Tibial artery (tissue), 4 donors: ENCODE results near the gene PTPRG.

ENCODE experiments used
- DNase-seq, 2 donors: peaks; one replicate each; pipeline ENCODE4 v3.0.0-alpha.2; 2019
- H3K27ac ChIP-seq, 2 donors: fragments of 200-600 bp; sonication (generic) in 1 of 2; 1 replicate in 1 of 2; 2 replicates in 1 of 2; pipeline ENCODE4 v1.5.1; 2018 to 2019; ENCODE audit warnings: mild to moderate bottlenecking in 1 of 2
- H3K27me3 ChIP-seq, 2 donors: fragments of 200-600 bp; sonication (generic) in 1 of 2; one replicate each; pipeline versions ENCODE4 v1.5.1 to v1.6.0; 2016 to 2019
- H3K36me3 ChIP-seq, 3 donors: fragments of 200-600 bp; sonication (generic) in 2 of 3; one replicate each; pipeline ENCODE4 v1.5.1; 2016 to 2019; ENCODE audit warnings: mild to moderate bottlenecking in 2 of 3
- H3K4me1 ChIP-seq, 4 donors: fragments of 200-600 bp; sonication (generic) in 2 of 4; 1 replicate in 3 of 4; 2 replicates in 1 of 4; pipeline ENCODE4 v1.5.1; 2016 to 2019
- H3K4me3 ChIP-seq, 2 donors: fragments of 200-600 bp; sonication (generic) in 1 of 2; 1 replicate in 1 of 2; 2 replicates in 1 of 2; pipeline ENCODE4 v1.5.1; 2018 to 2019; ENCODE audit warnings: mild to moderate bottlenecking in 2 of 2
- H3K9me3 ChIP-seq, 3 donors: fragments of 200-600 bp; sonication (generic) in 1 of 3; one replicate each; pipeline ENCODE4 v1.5.1; 2016 to 2019
- intact Hi-C: fragments of 100-400 bp; cut with DNase I; formaldehyde crosslinking; loops from one replicate; pipeline ENCODE4 v1.15.0; 2023; ENCODE audit warnings: low total_unique reads
- TF ChIP-seq, protein P1 (sequence below), 2 experiments: fragments of 200-600 bp in 1 of 2; fragments of 450-650 bp in 1 of 2; IDR thresholded peaks; one replicate each; pipeline ENCODE4 v1.5.1; 2017 to 2019; ENCODE audit warnings: antibody characterized with exemption in 2 of 2, mild to moderate bottlenecking in 1 of 2, moderate library complexity in 1 of 2

Gene PTPRG

DNA sequence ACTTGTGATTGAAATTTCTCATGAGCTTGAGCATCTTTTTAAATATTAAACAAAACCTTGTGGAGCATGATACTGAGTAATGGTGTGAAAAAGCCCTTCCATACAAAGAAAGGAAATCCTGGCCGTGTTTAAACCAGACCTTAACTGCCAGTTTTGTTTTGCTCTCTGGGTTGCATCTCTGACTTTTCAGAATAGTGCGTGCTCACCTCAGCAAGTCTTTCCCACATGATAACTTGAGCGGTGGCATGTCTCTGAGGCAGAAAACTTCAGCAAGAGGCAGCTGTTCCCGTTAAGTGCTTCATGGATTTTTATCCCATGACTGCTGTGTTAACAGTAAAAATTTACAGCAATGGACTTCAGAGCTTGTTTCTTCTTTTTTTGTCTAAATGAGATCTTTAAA lies 418.7 kb downstream of the PTPRG start:
- no peak for DNase-seq

GRCh38 chr3:61981060-61981459 lies 419.7 kb downstream of the PTPRG start:
- Histone ChIP-seq H3K4me1 (peaks cover 0 to 40% (median 8%) of the 10 kb centered on the region in 4 donors), H3K27ac (no peak overlapping the region), H3K9me3 (no peaks in the 10 kb centered on the region), H3K36me3 (no peaks in the 10 kb centered on the region), H3K27me3 (no peaks in the 10 kb centered on the region), H3K4me3 (no peak overlapping the region)
- intact Hi-C loops, result no loop called here
- no peak for DNase-seq
- TF ChIP-seq, protein P1, sequence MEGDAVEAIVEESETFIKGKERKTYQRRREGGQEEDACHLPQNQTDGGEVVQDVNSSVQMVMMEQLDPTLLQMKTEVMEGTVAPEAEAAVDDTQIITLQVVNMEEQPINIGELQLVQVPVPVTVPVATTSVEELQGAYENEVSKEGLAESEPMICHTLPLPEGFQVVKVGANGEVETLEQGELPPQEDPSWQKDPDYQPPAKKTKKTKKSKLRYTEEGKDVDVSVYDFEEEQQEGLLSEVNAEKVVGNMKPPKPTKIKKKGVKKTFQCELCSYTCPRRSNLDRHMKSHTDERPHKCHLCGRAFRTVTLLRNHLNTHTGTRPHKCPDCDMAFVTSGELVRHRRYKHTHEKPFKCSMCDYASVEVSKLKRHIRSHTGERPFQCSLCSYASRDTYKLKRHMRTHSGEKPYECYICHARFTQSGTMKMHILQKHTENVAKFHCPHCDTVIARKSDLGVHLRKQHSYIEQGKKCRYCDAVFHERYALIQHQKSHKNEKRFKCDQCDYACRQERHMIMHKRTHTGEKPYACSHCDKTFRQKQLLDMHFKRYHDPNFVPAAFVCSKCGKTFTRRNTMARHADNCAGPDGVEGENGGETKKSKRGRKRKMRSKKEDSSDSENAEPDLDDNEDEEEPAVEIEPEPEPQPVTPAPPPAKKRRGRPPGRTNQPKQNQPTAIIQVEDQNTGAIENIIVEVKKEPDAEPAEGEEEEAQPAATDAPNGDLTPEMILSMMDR (IDR thresholded peaks at IDR 0.05), result no peak

More for the DNA sequence above, 418.7 kb downstream of the PTPRG start:
- no peak overlapping the region for H3K27ac ChIP-seq
- H3K36me3 ChIP-seq, result no peaks in the 10 kb centered on the region
- no peaks in the 10 kb centered on the region for H3K9me3 ChIP-seq
- no peaks in the 10 kb centered on the region for H3K27me3 ChIP-seq
- no peak overlapping the region for H3K4me3 ChIP-seq
- intact Hi-C loops, result no loop called here
- peaks cover 0 to 46% (median 9%) of the 10 kb centered on the region in 4 donors for H3K4me1 ChIP-seq
- TF ChIP-seq, protein P1 (IDR thresholded peaks at IDR 0.05), result no peak

GRCh38 chr3:61983479-61983878 lies 422.1 kb downstream of the PTPRG start:
- no peaks in the 10 kb centered on the region for H3K27me3 ChIP-seq
- intact Hi-C loops, result no loop called here
- TF ChIP-seq, protein P1 (IDR thresholded peaks at IDR 0.05), result no peak

GRCh38 chr3:61985020-61985419 lies 423.6 kb downstream of the PTPRG start:
- Histone ChIP-seq H3K36me3 (no peaks in the 10 kb centered on the region), H3K27me3 (no peaks in the 10 kb centered on the region), H3K27ac (no peak overlapping the region), H3K4me3 (no peak overlapping the region), H3K4me1 (peaks cover 0 to 23% (median 9%) of the 10 kb centered on the region in 4 donors), H3K9me3 (no peaks in the 10 kb centered on the region)
- intact Hi-C loops, result no loop called here
- TF ChIP-seq, protein P1 (IDR thresholded peaks at IDR 0.05), result no peak
- DNase-seq, result no peak

More at GRCh38 chr3:61983479-61983878, 422.1 kb downstream of the PTPRG start:
- no peak for DNase-seq
- no peak overlapping the region for H3K4me3 ChIP-seq
- no peaks in the 10 kb centered on the region for H3K36me3 ChIP-seq
- H3K4me1 ChIP-seq, result peaks cover 0 to 31% (median 8%) of the 10 kb centered on the region in 4 donors
- no peak overlapping the region for H3K27ac ChIP-seq
- H3K9me3 ChIP-seq, result no peaks in the 10 kb centered on the region

DNA sequence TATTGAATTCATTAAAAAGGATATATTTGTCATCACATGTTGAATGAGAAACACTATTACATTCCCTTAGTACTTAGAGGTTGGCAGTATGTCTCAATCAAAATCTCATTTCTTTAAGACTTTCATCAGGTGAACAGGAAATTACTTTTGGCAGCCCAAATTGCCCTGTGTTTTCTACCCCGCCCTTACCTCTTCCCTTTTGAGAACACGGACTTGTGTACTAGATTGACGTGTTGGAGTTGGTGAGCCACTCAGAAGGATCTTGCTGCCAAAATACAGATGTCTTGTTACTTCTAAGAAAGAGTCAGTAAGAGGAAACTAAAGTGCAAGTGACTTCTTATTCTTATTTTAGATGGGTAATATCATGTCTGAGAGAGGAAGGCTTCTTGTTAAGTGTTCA lies 425.1 kb downstream of the PTPRG start:
- DNase-seq, result no peak
- peaks cover 0 to 4% (median 0%) of the 10 kb centered on the region in 3 donors for H3K36me3 ChIP-seq
- no peaks in the 10 kb centered on the region for H3K9me3 ChIP-seq
- intact Hi-C loops, result no loop called here
- TF ChIP-seq, protein P1 (IDR thresholded peaks at IDR 0.05), result no peak
- peaks cover 0 to 18% (median 6%) of the 10 kb centered on the region in 4 donors for H3K4me1 ChIP-seq
- no peak overlapping the region for H3K4me3 ChIP-seq
- no peak overlapping the region for H3K27ac ChIP-seq
- no peaks in the 10 kb centered on the region for H3K27me3 ChIP-seq

DNA sequence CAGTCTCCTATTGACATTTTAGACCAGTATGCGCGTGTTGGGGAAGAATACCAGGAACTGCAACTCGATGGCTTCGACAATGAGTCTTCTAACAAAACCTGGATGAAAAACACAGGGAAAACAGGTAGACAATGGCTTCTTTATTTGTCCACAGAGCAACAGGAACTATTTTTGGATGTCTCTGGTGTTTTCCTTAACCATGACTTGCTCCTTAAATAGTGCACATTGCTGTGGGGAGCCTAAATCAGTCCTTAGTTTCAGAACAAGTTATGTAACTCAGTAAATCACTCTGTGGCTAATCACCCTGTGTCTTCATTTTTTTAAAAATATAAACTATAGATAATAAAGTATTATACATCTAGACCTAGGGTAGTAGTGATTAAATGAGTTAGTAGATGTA lies 428.3 kb downstream of the PTPRG start:
- no peaks in the 10 kb centered on the region for H3K27me3 ChIP-seq
- H3K27ac ChIP-seq, result no peak overlapping the region
- no peak overlapping the region for H3K4me3 ChIP-seq
- no peak for DNase-seq
- intact Hi-C loops, result no loop called here
- TF ChIP-seq, protein P1 (IDR thresholded peaks at IDR 0.05), result no peak
- H3K9me3 ChIP-seq, result no peaks in the 10 kb centered on the region
- H3K4me1 ChIP-seq, result peaks cover 0 to 15% (median 6%) of the 10 kb centered on the region in 4 donors
- peaks cover 0 to 4% (median 0%) of the 10 kb centered on the region in 3 donors for H3K36me3 ChIP-seq
